ENCODE measurements around the gene FBXL14. TPM values are rescaled to one million over a fixed set of nuclear protein-coding genes. Genes with fewer than 3 reads are reported as not detected.

FBXL14 gene
- polyA plus RNA-seq, 3 donors: 6.2 to 9.8 (median 7.2) TPM

DNA sequence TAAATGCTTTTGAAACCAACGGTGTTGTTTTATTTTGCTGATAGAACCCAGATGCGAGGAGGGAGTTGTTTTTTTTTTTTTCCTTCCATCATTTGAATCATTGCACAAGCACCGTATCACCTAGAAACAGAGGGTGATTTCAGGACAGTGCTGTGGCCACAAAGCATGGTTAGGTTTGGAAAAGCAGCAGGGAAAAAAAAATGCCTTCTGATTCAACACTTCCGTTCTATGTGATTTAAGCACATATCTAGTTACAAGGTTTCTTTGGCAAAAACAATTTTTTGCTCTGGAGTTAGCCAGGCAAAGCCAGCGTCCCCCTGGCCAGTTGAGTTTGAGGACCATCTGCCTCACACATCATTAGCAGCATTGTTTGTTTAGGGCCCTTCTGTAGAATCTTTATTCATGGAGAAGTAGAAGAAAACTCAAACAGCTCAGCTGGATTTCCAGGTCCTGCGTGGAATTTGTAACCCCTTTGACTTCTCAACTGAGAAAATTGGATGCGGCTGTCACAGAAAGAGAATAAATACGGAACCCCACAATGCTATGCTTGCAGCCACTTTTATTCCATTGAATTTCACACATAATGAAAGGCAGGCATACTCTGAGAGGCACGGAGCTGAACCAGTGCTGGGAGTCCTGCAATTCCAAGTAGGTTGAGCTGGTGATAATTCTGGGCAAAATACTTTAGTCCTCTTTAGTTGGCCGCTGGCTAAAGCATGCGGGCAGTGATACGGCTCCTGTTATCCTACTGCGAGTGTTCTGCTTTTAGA, 17.6 kb upstream of the FBXL14 start:
- Histone ChIP-seq H3K4me1 (ENCODE audit: control insufficient read depth in 1 of 2, insufficient read depth in 2 of 2, low read length in 2 of 2) (peaks cover 62 to 64% of the 10 kb centered on the region in 2 donors), H2AFZ (ENCODE audit: insufficient read depth, low read depth, low read length, poor library complexity, severe bottlenecking) (no peak overlapping the region), H3K4me3 (replicated peaks in 1 of 3; ENCODE audit: low read depth in 2 of 3, low read length in 3 of 3) (no peak overlapping the region), H4K20me1 (ENCODE audit: insufficient read depth, low read length) (no peaks in the 10 kb centered on the region), H3K9ac (ENCODE audit: insufficient read depth, low read length, poor library complexity, severe bottlenecking) (no peak overlapping the region), H3K79me2 (ENCODE audit: insufficient read depth, low read length) (no peaks in the 10 kb centered on the region), H3K9me3 (replicated peaks in 1 of 2; ENCODE audit: control insufficient read depth in 1 of 2, insufficient read depth in 1 of 2, low read length in 2 of 2) (no peaks in the 10 kb centered on the region), H3K4me2 (replicated peaks; ENCODE audit: extremely low read depth, low read length, poor library complexity, severe bottlenecking) (no peak overlapping the region), H3K27me3 (ENCODE audit: control insufficient read depth in 2 of 2, insufficient read depth in 2 of 2, low read length in 2 of 2) (no peaks in the 10 kb centered on the region), H3K27ac (ENCODE audit: low read depth in 1 of 2, low read length in 2 of 2) (no peak overlapping the region), H3K36me3 (replicated peaks in 1 of 2; ENCODE audit: control insufficient read depth in 1 of 2, insufficient read depth in 2 of 2, low read length in 2 of 2) (no peaks in the 10 kb centered on the region)
- H3K27ac Mint-ChIP-seq: no peak overlapping the region
- no peak for DNase-seq
- H3K9me3 Mint-ChIP-seq: no peaks in the 10 kb centered on the region
- H3K36me3 Mint-ChIP-seq: no peaks in the 10 kb centered on the region
- peaks cover 65% of the 10 kb centered on the region for H3K4me1 Mint-ChIP-seq
- intact Hi-C loops (cut with micrococcal nuclease): no loop called here
- WGBS (ENCODE audit: insufficient coverage): 94% methylated on average over 2 of the region's 13 CpGs
- TF ChIP-seq, protein P1, sequence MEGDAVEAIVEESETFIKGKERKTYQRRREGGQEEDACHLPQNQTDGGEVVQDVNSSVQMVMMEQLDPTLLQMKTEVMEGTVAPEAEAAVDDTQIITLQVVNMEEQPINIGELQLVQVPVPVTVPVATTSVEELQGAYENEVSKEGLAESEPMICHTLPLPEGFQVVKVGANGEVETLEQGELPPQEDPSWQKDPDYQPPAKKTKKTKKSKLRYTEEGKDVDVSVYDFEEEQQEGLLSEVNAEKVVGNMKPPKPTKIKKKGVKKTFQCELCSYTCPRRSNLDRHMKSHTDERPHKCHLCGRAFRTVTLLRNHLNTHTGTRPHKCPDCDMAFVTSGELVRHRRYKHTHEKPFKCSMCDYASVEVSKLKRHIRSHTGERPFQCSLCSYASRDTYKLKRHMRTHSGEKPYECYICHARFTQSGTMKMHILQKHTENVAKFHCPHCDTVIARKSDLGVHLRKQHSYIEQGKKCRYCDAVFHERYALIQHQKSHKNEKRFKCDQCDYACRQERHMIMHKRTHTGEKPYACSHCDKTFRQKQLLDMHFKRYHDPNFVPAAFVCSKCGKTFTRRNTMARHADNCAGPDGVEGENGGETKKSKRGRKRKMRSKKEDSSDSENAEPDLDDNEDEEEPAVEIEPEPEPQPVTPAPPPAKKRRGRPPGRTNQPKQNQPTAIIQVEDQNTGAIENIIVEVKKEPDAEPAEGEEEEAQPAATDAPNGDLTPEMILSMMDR (IDR thresholded peaks at IDR 0.05): no peak
- H3K4me3 Mint-ChIP-seq: no peak overlapping the region
- H3K27me3 Mint-ChIP-seq (ENCODE audit: low read depth in 3 of 3): no peaks in the 10 kb centered on the region

GRCh38 chr12:1610072-1610643, 15.8 kb upstream of the FBXL14 start:
- no peak overlapping the region for H3K9ac ChIP-seq (ENCODE audit: insufficient read depth, low read length, poor library complexity, severe bottlenecking)
- intact Hi-C loops (cut with micrococcal nuclease): no loop called here
- TF ChIP-seq, protein P1 (IDR thresholded peaks at IDR 0.05): no peak

More at GRCh38 chr12:1610072-1610643, 15.8 kb upstream of the FBXL14 start:
- H4K20me1 ChIP-seq (ENCODE audit: insufficient read depth, low read length): no peaks in the 10 kb centered on the region
- peaks cover 62 to 65% of the 10 kb centered on the region in 2 donors for H3K4me1 ChIP-seq (ENCODE audit: control insufficient read depth in 1 of 2, insufficient read depth in 2 of 2, low read length in 2 of 2)
- Mint-ChIP-seq H3K36me3 (no peaks in the 10 kb centered on the region), H3K4me1 (peaks cover 67% of the 10 kb centered on the region), H3K27me3 (ENCODE audit: low read depth in 3 of 3) (no peaks in the 10 kb centered on the region), H3K27ac (no peak overlapping the region), H3K9me3 (no peaks in the 10 kb centered on the region), H3K4me3 (no peak overlapping the region)
- no peaks in the 10 kb centered on the region for H3K36me3 ChIP-seq (replicated peaks in 1 of 2; ENCODE audit: control insufficient read depth in 1 of 2, insufficient read depth in 2 of 2, low read length in 2 of 2)
- no peak overlapping the region for H2AFZ ChIP-seq (ENCODE audit: insufficient read depth, low read depth, low read length, poor library complexity, severe bottlenecking)
- DNase-seq: no peak
- no peak overlapping the region for H3K27ac ChIP-seq (ENCODE audit: low read depth in 1 of 2, low read length in 2 of 2)
- no peaks in the 10 kb centered on the region for H3K27me3 ChIP-seq (ENCODE audit: control insufficient read depth in 2 of 2, insufficient read depth in 2 of 2, low read length in 2 of 2)
- 100% methylated on average over 3 of the region's 7 CpGs for WGBS (ENCODE audit: insufficient coverage)
- no peaks in the 10 kb centered on the region for H3K9me3 ChIP-seq (replicated peaks in 1 of 2; ENCODE audit: control insufficient read depth in 1 of 2, insufficient read depth in 1 of 2, low read length in 2 of 2)
- no peak overlapping the region for H3K4me2 ChIP-seq (replicated peaks; ENCODE audit: extremely low read depth, low read length, poor library complexity, severe bottlenecking)
- no peak overlapping the region for H3K4me3 ChIP-seq (replicated peaks in 1 of 3; ENCODE audit: low read depth in 2 of 3, low read length in 3 of 3)
- H3K79me2 ChIP-seq (ENCODE audit: insufficient read depth, low read length): no peaks in the 10 kb centered on the region

Data from CD14-positive monocyte (primary cell).